PC-9 (cell line): ENCODE data around the gene TRAF4. TPM values are rescaled to one million over a fixed set of nuclear protein-coding genes. Genes with fewer than 3 reads are reported as not detected.

Source experiments
- BruUV-seq: library from RNA; stranded (reverse); fragments of 400-500 nt; replicated peaks from 2 replicates; lab custom pipeline; 2021; lab: Mats Ljungman, UMichigan
- CTCF ChIA-PET: fragments of 300-600 bp; sonication (Branson Sonifier 250); formaldehyde crosslinking; loops from one replicate; lab custom pipeline; 2022; ENCODE audit warnings: antibody characterized with exemption; lab: Charles Lee
- POLR2A ChIA-PET: fragments of 300-600 bp; sonication (Branson Sonifier 250); formaldehyde crosslinking; loops from one replicate; lab custom pipeline; 2022; ENCODE audit warnings: antibody characterized with exemption; ENCODE audit not compliant: unreplicated experiment; lab: Charles Lee
- DNase-seq, 2 experiments: peaks; one replicate each; pipeline versions ENCODE4 v3.0.0 to v3.0.0-alpha.2; 2015 to 2022; ENCODE audit warnings: mixed read lengths in 1 of 2
- H2AFZ ChIP-seq: fragments of 200-600 bp; sonication (generic); 2 replicates; pipeline ENCODE4 v1.8.1; 2017; ENCODE audit warnings: antibody characterized with exemption
- H3F3A ChIP-seq: fragments of 200-600 bp; sonication (generic); 2 replicates; pipeline ENCODE4 v1.8.1; 2017; ENCODE audit warnings: antibody characterized with exemption, mild to moderate bottlenecking, low read depth; ENCODE audit not compliant: insufficient read depth
- H3K27ac ChIP-seq: fragments of 200-600 bp; sonication (generic); 2 replicates; pipeline ENCODE4 v1.6.1; 2016; ENCODE audit warnings: mixed run types
- H3K27me3 ChIP-seq: fragments of 200-600 bp; sonication (generic); 2 replicates; pipeline ENCODE4 v1.6.1; 2016; ENCODE audit warnings: low read depth, mixed run types; ENCODE audit not compliant: insufficient read depth
- H3K36me3 ChIP-seq: fragments of 200-600 bp; sonication (generic); 2 replicates; pipeline ENCODE4 v1.6.1; 2016; ENCODE audit warnings: low read depth, mixed run types
- H3K4me1 ChIP-seq: fragments of 200-600 bp; sonication (generic); replicated peaks from 2 replicates; pipeline ENCODE4 v1.6.1; 2016; ENCODE audit warnings: mixed run types; ENCODE audit not compliant: insufficient read depth
- H3K4me2 ChIP-seq: fragments of 200-600 bp; sonication (generic); 2 replicates; pipeline ENCODE4 v1.6.1; 2017; ENCODE audit warnings: mixed run types
- H3K4me3 ChIP-seq: fragments of 200-600 bp; sonication (generic); 2 replicates; pipeline ENCODE4 v1.6.1; 2016; ENCODE audit warnings: mixed run types
- H3K79me2 ChIP-seq: fragments of 200-600 bp; sonication (generic); 2 replicates; pipeline ENCODE4 v1.6.1; 2017; ENCODE audit warnings: low read depth, mixed run types
- H3K9me2 ChIP-seq: fragments of 200-600 bp; sonication (generic); 2 replicates; pipeline ENCODE4 v1.8.1; 2017; ENCODE audit warnings: mild to moderate bottlenecking; ENCODE audit not compliant: insufficient read depth
- H3K9me3 ChIP-seq: fragments of 200-600 bp; sonication (generic); 2 replicates; pipeline ENCODE4 v1.8.1; 2016; ENCODE audit warnings: low read depth; ENCODE audit not compliant: insufficient read depth
- H4K20me1 ChIP-seq: fragments of 200-600 bp; sonication (generic); 2 replicates; pipeline ENCODE4 v1.8.1; 2017; ENCODE audit not compliant: insufficient read depth
- EZH2 ChIP-seq: fragments of 200-600 bp; sonication (generic); IDR thresholded peaks from 2 replicates; pipeline ENCODE4 v1.8.0; 2017; ENCODE audit warnings: antibody characterized with exemption, low read depth
- intact Hi-C: fragments of 100-400 bp; cut with micrococcal nuclease; formaldehyde crosslinking; loops from one replicate; pipeline ENCODE4 v1.10.0; 2022; ENCODE audit not compliant: unreplicated experiment
- total RNA-seq: library from RNA; stranded (reverse); gene quantifications from 2 replicates; pipeline ENCODE4 v1.2.3, GENCODE V29; 2021
- TF ChIP-seq, protein P1 (sequence below): fragments of 200-600 bp; sonication (generic); conservative IDR thresholded peaks from 2 replicates; pipeline ENCODE4 v1.6.1; 2017; ENCODE audit warnings: mixed run types, antibody characterized with exemption, mild to moderate bottlenecking, moderate library complexity

The TRAF4 gene
- total RNA-seq, 1 experiment from 2014 or later, result 159 TPM

GRCh38 chr17:28796062-28796461, 52.3 kb downstream of the TRAF4 start:
- peaks cover 32% of the 10 kb centered on the region for H3K79me2 ChIP-seq
- POLR2A ChIA-PET, result no interaction called here

More at GRCh38 chr17:28796062-28796461, 52.3 kb downstream of the TRAF4 start:
- Histone ChIP-seq H2AFZ (no peak overlapping the region), H3K27ac (no peak overlapping the region), H3K27me3 (no peaks in the 10 kb centered on the region), H3K4me1 (no peaks in the 10 kb centered on the region), H3K4me2 (no peak overlapping the region), H3K4me3 (no peak overlapping the region), H3K9me2 (no peaks in the 10 kb centered on the region), H3K9me3 (no peaks in the 10 kb centered on the region), H3K36me3 (no peaks in the 10 kb centered on the region), H4K20me1 (peaks cover 19% of the 10 kb centered on the region), H3F3A (peaks cover 27% of the 10 kb centered on the region; the same call in 1 of the 2 replicates)
- BruUV-seq, result no TSS peak
- TF ChIP-seq, protein P1, sequence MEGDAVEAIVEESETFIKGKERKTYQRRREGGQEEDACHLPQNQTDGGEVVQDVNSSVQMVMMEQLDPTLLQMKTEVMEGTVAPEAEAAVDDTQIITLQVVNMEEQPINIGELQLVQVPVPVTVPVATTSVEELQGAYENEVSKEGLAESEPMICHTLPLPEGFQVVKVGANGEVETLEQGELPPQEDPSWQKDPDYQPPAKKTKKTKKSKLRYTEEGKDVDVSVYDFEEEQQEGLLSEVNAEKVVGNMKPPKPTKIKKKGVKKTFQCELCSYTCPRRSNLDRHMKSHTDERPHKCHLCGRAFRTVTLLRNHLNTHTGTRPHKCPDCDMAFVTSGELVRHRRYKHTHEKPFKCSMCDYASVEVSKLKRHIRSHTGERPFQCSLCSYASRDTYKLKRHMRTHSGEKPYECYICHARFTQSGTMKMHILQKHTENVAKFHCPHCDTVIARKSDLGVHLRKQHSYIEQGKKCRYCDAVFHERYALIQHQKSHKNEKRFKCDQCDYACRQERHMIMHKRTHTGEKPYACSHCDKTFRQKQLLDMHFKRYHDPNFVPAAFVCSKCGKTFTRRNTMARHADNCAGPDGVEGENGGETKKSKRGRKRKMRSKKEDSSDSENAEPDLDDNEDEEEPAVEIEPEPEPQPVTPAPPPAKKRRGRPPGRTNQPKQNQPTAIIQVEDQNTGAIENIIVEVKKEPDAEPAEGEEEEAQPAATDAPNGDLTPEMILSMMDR, result no peak
- no peak for TF ChIP-seq EZH2
- DNase-seq, result no peak
- intact Hi-C loops, result no loop called here
- CTCF ChIA-PET, result no interaction called here

Other genes starting within 250 kb of the TRAF4 start
- not detected in 2 replicates for gene FOXN1, start 237.7 kb upstream of the TRAF4 start, total RNA-seq
- gene UNC119, start 191.4 kb upstream of the TRAF4 start, total RNA-seq, result 39.7 and 48.8 TPM in 2 replicates
- gene PIGS, start 172.5 kb upstream of the TRAF4 start, total RNA-seq, result 57.6 and 64.2 TPM in 2 replicates
- gene ALDOC, start 167.1 kb upstream of the TRAF4 start, total RNA-seq, result 17.4 and 21.6 TPM in 2 replicates
- 101 and 109 TPM in 2 replicates for gene SPAG5, start 145.0 kb upstream of the TRAF4 start, total RNA-seq
- gene RSKR, start 129.8 kb upstream of the TRAF4 start, total RNA-seq, result 21.7 and 25.8 TPM in 2 replicates
- 161 and 204 TPM in 2 replicates for gene BLTP2, start 98.9 kb upstream of the TRAF4 start, total RNA-seq
- gene SDF2, start 82.1 kb upstream of the TRAF4 start, total RNA-seq, result 38.9 and 43.7 TPM in 2 replicates
- 46.7 and 63.3 TPM in 2 replicates for gene SUPT6H, start 81.8 kb upstream of the TRAF4 start, total RNA-seq
- 14.2 and 15.8 TPM in 2 replicates for gene PROCA1, start 32.1 kb upstream of the TRAF4 start, total RNA-seq
- gene RAB34, start 26.1 kb upstream of the TRAF4 start, total RNA-seq, result 161 and 174 TPM in 2 replicates
- gene RPL23A, start 24.0 kb upstream of the TRAF4 start, total RNA-seq, result 1,474 and 1,510 TPM in 2 replicates
- gene TLCD1, start 17.8 kb upstream of the TRAF4 start, total RNA-seq, result 14.7 and 19.4 TPM in 2 replicates
- 11.5 and 12.1 TPM in 2 replicates for gene NEK8, start 15.2 kb upstream of the TRAF4 start, total RNA-seq
- 14.2 and 26.4 TPM in 2 replicates for gene FAM222B, start 98.8 kb downstream of the TRAF4 start, total RNA-seq
- 47.1 and 56.6 TPM in 2 replicates for gene ERAL1, start 111.0 kb downstream of the TRAF4 start, total RNA-seq
- 118 and 128 TPM in 2 replicates for gene FLOT2, start 153.7 kb downstream of the TRAF4 start, total RNA-seq
- gene DHRS13, start 159.1 kb downstream of the TRAF4 start, total RNA-seq, result 15.8 and 17.5 TPM in 2 replicates
- 36.0 and 48.4 TPM in 2 replicates for gene PHF12, start 207.5 kb downstream of the TRAF4 start, total RNA-seq